VCaP (cell line): Measurements from ENCODE around the gene ARSK.
A peak's percentile ranks its signal among the peaks of the same experiment; 100 is the strongest.
"Not testable (repeated sequence)": the region's sequence is repeated elsewhere in the genome, so short reads cannot be mapped to it uniquely, and the experiment has no call there.

Source experiments
- H3K27ac ChIP-seq: fragments of 450-650 bp; 2 replicates; pipeline ENCODE4 v1.5.1; 2017
- TF ChIP-seq, protein P1 (sequence below): fragments of 450-650 bp; conservative IDR thresholded peaks from 2 replicates; pipeline ENCODE4 v1.5.1; 2017; ENCODE audit warnings: mild to moderate bottlenecking, moderate library complexity

ARSK gene

DNA sequence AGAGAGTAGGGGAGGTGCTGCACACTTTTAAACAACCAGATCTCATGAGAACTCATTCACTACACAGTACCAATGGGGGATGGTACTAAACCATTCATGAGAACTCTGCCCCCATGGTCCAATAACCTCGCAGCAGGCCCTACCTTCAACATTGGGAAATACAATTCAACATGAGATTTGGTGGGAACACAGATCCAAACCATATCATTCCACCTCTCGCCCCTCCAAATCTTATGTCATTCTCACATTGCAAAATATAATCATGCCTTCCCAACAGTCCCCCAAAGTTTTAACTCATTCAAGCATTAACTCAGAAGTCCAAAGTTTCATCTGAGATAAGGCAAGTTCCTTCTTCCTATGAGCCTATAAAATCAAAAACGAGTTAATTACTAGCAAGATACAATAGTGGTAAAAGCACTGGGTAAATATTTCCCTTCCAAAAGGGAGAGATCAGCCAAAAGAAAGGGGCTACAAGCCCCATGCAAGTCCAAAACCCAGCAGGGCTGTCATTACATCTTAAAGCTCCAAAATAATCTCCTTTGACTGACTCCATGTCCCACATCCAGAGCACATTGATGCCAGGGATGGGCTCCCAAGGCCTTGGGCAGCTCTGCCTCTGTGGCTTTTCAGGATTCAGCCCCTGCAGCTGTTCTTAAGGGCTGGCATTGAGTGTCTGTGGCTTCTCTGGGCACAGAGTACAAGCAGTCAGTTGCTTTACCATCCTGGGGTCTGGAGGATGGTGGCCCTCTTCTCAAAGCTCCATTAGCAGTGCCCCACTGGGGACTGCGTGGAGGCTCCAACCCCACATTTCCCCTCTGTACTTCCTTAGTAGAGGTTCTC is 73.3 kb downstream of the ARSK start:
- peak overlapping the region; percentile 60 for H3K27ac ChIP-seq
- TF ChIP-seq, protein P1, sequence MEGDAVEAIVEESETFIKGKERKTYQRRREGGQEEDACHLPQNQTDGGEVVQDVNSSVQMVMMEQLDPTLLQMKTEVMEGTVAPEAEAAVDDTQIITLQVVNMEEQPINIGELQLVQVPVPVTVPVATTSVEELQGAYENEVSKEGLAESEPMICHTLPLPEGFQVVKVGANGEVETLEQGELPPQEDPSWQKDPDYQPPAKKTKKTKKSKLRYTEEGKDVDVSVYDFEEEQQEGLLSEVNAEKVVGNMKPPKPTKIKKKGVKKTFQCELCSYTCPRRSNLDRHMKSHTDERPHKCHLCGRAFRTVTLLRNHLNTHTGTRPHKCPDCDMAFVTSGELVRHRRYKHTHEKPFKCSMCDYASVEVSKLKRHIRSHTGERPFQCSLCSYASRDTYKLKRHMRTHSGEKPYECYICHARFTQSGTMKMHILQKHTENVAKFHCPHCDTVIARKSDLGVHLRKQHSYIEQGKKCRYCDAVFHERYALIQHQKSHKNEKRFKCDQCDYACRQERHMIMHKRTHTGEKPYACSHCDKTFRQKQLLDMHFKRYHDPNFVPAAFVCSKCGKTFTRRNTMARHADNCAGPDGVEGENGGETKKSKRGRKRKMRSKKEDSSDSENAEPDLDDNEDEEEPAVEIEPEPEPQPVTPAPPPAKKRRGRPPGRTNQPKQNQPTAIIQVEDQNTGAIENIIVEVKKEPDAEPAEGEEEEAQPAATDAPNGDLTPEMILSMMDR: no peak

GRCh38 chr5:95628933-95629332 is 74.0 kb downstream of the ARSK start:
- TF ChIP-seq, protein P1: no peak
- peak overlapping the region; percentile 60 for H3K27ac ChIP-seq

GRCh38 chr5:95630394-95630917 is 75.6 kb downstream of the ARSK start:
- TF ChIP-seq, protein P1: no peak

DNA sequence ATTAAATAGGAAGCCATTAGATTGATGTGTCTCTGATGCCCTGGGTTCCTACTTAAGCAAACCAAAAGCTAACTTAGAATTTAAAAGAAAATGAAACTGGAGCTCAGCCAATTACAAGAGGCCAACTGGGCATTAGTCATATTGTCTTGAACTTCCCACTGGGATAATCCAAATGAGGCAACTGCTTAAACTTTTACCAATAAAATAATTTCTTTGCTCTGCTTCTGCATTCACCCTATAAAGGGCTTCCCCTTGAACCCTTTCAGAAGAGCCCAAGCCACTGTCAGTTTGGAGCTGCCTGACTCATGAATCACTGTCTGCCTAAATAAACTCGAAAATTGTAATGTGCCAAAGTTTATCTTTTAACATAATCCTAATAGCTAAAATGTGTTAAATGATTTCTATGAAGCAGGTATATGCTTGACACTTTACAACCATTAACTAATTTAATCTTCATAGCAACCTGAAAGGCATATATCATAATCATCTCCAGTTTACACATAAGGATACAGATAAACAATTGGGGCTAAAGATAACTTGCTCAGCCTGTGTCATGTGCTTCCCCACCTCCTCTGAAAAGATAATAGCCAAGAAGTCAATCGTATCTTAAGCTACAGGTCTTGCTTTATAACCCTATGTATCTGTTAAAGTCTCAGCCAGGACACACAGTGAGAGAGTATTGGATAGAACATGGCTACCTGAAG is 76.5 kb downstream of the ARSK start:
- TF ChIP-seq, protein P1: no peak

More at GRCh38 chr5:95630394-95630917, 75.6 kb downstream of the ARSK start:
- no peak overlapping the region for H3K27ac ChIP-seq

DNA sequence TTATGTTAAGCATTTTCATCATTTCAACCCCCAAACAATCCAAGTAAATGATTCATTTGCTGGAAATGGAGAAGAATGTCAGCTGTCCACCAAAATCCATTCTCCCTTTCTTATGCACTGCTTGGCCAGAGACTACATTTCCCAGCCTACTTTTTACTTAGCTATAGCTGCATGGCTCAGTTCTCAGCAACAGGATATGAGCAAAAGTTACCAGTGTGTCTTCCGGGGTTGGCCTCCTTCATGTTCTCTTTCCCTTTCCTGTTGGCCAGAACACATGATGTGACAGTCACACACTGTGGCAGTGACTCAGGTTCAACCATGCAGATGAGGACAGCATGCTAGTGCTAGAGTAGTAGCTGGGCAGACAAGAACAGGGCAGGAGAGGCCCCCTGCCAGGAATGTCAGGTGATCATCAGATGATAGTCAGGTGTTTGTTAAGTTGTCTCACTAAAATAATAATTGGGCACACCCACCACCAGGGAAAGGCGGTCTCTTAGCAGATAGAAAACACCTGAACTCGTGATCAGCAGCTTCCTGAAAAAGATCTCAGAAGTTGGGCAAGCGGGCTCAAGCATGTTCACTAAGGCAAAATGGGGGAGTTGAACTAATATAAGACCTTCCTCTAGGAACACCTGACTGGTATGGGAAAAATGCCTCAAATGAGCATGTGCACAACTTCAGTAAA is 77.2 kb downstream of the ARSK start:
- H3K27ac ChIP-seq: no peak overlapping the region

More for the DNA sequence above, 76.5 kb downstream of the ARSK start:
- no peak overlapping the region for H3K27ac ChIP-seq

DNA sequence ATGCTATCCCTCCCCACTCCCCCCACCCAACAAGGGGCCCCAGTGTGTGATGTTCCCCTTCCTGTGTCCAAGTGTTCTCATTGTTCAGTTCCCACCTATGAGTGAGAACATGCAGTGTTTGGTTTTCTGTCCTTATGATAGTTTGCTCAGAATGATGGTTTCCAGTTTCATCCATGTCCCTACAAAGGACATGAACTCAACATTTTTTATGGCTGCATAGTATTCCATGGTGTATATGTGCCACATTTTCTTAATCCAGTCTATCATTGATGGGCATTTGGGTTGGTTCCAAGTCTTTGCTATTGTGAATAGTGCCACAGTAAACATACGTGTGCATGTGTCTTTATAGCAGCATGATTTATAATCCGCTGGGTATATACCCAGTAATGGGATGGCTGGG is 78.0 kb downstream of the ARSK start:
- H3K27ac ChIP-seq: not testable (repeated sequence)

More for the DNA sequence above, 77.2 kb downstream of the ARSK start:
- TF ChIP-seq, protein P1: no peak

- TF ChIP-seq, protein P1: no peak
These were observed 78.8 kb downstream of the ARSK start for GRCh38 chr5:95633671-95634070.

More at GRCh38 chr5:95633671-95634070, 78.8 kb downstream of the ARSK start:
- no peak overlapping the region for H3K27ac ChIP-seq
